Gastrocnemius medialis (tissue), 4 donors: ENCODE measurements around the gene SAMD13. TPM values are rescaled to one million over a fixed set of nuclear protein-coding genes. Genes with fewer than 3 reads are reported as not detected.

Experiments used
- ATAC-seq, 2 donors: fragments of 150-250 bp; one replicate each; pipeline ENCODE4 v1.9.1; 2016
- DNase-seq, 2 donors: peaks; one replicate each; pipeline ENCODE4 v3.0.0-alpha.2; 2019
- H3K27ac ChIP-seq, 4 donors: fragments of 200-600 bp; sonication (generic); 1 replicate in 1 of 4; 2 replicates in 3 of 4; pipeline ENCODE4 v1.5.1; 2016 to 2018; ENCODE audit warnings: mild to moderate bottlenecking in 2 of 4, moderate library complexity in 1 of 4
- H3K27me3 ChIP-seq, 3 donors: fragments of 200-600 bp; sonication (generic) in 2 of 3; 1 replicate in 1 of 3; 2 replicates in 2 of 3; pipeline versions ENCODE4 v1.5.1 to v1.6.0; 2016 to 2019; ENCODE audit warnings: mild to moderate bottlenecking in 1 of 3, moderate library complexity in 1 of 3
- H3K36me3 ChIP-seq, 2 donors: fragments of 200-600 bp; sonication (generic) in 1 of 2; one replicate each; pipeline ENCODE4 v1.5.1; 2017 to 2018
- H3K4me1 ChIP-seq, 2 donors: fragments of 200-600 bp; sonication (generic) in 1 of 2; one replicate each; pipeline ENCODE4 v1.5.1; 2016 to 2017; ENCODE audit warnings: mild to moderate bottlenecking in 2 of 2
- H3K4me3 ChIP-seq, 4 donors: fragments of 200-600 bp; sonication (generic) in 3 of 4; 1 replicate in 1 of 4; 2 replicates in 3 of 4; pipeline ENCODE4 v1.5.1; 2016 to 2019; ENCODE audit warnings: mild to moderate bottlenecking in 2 of 4
- H3K9me3 ChIP-seq, 3 donors: fragments of 200-600 bp; sonication (generic) in 2 of 3; 1 replicate in 1 of 3; 2 replicates in 2 of 3; pipeline ENCODE4 v1.5.1; 2016 to 2019
- POLR2A ChIP-seq, 2 donors: fragments of 450-650 bp; IDR thresholded peaks; one replicate each; pipeline ENCODE4 v1.6.1; 2017; ENCODE audit warnings: antibody characterized with exemption in 2 of 2, mild to moderate bottlenecking in 2 of 2, moderate library complexity in 2 of 2
- in situ Hi-C, 4 donors: fragments of 200-750 bp; cut with MboI; loops; one replicate each; pipeline versions ENCODE4 v1.15.0 to v1.8.0; 2017; ENCODE audit warnings: low sequenced_read_pairs in 4 of 4
- intact Hi-C: fragments of 100-400 bp; cut with DNase I; formaldehyde crosslinking; loops from one replicate; pipeline ENCODE4 v1.15.1; 2023; ENCODE audit warnings: low total_unique reads
- total RNA-seq, 4 donors: library from RNA; depleted of rRNA; stranded (reverse); fragments of >200 nt; gene quantifications; one replicate each; pipeline versions ENCODE4 v1.1.0 to v1.2.3, GENCODE V29; 2016
- TF ChIP-seq, protein P1 (sequence below), 5 experiments: fragments of 450-650 bp in 3 of 5; fragments of 200-600 bp in 2 of 5; sonication (generic) in 2 of 5; IDR thresholded peaks in 4 of 5; conservative IDR thresholded peaks in 1 of 5; 1 replicate in 4 of 5; 2 replicates in 1 of 5; pipeline ENCODE4 v1.5.1; 2016 to 2019; ENCODE audit warnings: antibody characterized with exemption in 5 of 5, mild to moderate bottlenecking in 3 of 5, moderate library complexity in 3 of 5

SAMD13 gene
- total RNA-seq, 4 donors from 2014 or later: 1.5 to 10.8 (median 5.4) TPM

DNA sequence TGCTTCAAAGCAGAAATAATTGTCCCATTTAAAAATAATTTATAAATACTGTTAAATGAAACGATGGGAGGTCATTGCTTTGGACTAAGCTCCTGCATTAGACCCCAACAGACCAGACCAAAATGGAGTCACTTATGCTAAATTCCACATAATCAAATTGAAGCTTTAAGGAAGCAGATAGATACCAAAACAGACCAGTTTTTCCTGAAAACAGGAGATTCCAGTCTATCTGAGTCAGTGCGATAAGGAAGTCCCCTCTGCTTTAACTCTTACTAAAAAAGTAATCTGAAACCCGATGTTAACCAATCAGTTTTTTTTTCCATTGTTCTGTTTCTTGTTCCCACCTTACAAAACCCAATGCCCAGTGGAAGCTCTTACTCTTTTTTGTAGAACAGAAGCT lies 80.6 kb downstream of the SAMD13 start:
- no peaks in the 10 kb centered on the region for H3K9me3 ChIP-seq
- H3K4me1 ChIP-seq: peaks cover 5 to 15% of the 10 kb centered on the region in 2 donors
- no peaks in the 10 kb centered on the region for H3K36me3 ChIP-seq
- no peaks in the 10 kb centered on the region for H3K27me3 ChIP-seq
- in situ Hi-C loops (no loop called here), intact Hi-C loops (no loop called here)
- H3K27ac ChIP-seq: no peak overlapping the region
- TF ChIP-seq POLR2A (IDR thresholded peaks at IDR 0.05): no peak
- TF ChIP-seq, protein P1, sequence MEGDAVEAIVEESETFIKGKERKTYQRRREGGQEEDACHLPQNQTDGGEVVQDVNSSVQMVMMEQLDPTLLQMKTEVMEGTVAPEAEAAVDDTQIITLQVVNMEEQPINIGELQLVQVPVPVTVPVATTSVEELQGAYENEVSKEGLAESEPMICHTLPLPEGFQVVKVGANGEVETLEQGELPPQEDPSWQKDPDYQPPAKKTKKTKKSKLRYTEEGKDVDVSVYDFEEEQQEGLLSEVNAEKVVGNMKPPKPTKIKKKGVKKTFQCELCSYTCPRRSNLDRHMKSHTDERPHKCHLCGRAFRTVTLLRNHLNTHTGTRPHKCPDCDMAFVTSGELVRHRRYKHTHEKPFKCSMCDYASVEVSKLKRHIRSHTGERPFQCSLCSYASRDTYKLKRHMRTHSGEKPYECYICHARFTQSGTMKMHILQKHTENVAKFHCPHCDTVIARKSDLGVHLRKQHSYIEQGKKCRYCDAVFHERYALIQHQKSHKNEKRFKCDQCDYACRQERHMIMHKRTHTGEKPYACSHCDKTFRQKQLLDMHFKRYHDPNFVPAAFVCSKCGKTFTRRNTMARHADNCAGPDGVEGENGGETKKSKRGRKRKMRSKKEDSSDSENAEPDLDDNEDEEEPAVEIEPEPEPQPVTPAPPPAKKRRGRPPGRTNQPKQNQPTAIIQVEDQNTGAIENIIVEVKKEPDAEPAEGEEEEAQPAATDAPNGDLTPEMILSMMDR (IDR thresholded peaks at IDR 0.05 in 4 of 5, conservative IDR thresholded peaks at IDR 0.05 in 1 of 5): no peak
- DNase-seq: no peak
- no peak for ATAC-seq
- no peak overlapping the region for H3K4me3 ChIP-seq

- intact Hi-C loops (no loop called here), in situ Hi-C loops (no loop called here)
- no peaks in the 10 kb centered on the region for H3K36me3 ChIP-seq
- TF ChIP-seq, protein P1 (IDR thresholded peaks at IDR 0.05 in 4 of 5, conservative IDR thresholded peaks at IDR 0.05 in 1 of 5): no peak
- no peak for TF ChIP-seq POLR2A (IDR thresholded peaks at IDR 0.05)
- no peaks in the 10 kb centered on the region for H3K27me3 ChIP-seq
- no peak overlapping the region for H3K27ac ChIP-seq
- no peaks in the 10 kb centered on the region for H3K9me3 ChIP-seq
- no peaks in the 10 kb centered on the region for H3K4me1 ChIP-seq
- H3K4me3 ChIP-seq: no peak overlapping the region
- ATAC-seq (no peak), DNase-seq (no peak)
These were observed 83.8 kb downstream of the SAMD13 start for GRCh38 chr1:84385347-84385746.

GRCh38 chr1:84386716-84387479 lies 85.4 kb downstream of the SAMD13 start:
- DNase-seq (no peak), ATAC-seq (no peak)
- Histone ChIP-seq H3K36me3 (no peaks in the 10 kb centered on the region), H3K27ac (no peak overlapping the region), H3K27me3 (no peaks in the 10 kb centered on the region), H3K9me3 (no peaks in the 10 kb centered on the region), H3K4me3 (no peak overlapping the region), H3K4me1 (no peaks in the 10 kb centered on the region)
- in situ Hi-C loops: no loop called here
- TF ChIP-seq POLR2A (IDR thresholded peaks at IDR 0.05): no peak
- TF ChIP-seq, protein P1 (IDR thresholded peaks at IDR 0.05 in 4 of 5, conservative IDR thresholded peaks at IDR 0.05 in 1 of 5): no peak
- intact Hi-C loops: no loop called here

DNA sequence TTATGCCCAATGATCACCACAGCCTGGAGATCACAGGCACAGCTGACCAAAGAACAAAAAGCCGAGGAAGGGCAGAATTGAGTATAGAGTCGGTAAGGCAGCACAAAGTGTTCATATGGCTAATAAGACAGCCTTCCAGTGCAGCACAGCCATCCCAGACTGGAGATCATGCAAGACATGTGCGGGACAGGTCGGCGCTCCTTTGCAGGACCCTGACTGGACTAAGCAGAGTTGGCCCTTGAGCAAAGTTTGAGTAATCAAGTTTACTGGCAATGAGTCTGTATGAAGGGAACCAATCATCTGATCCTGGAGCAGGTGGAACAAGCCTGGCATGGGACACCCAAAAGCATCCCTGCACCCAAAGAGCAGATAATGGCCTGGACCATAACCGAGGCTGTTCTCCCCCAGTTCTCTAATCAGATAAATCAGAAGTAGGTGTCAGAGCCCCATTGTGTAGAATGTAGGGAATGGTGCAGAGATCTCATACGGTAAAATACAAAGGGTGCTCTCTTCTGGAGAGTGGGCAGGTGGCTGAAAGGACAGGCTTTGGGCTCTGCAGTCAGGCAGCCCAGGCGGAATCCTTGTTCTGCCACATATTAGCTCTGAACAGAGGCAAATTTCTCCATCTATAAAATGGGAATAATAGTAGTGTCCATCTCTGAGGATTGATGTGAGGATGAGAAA lies 86.1 kb downstream of the SAMD13 start:
- no peak overlapping the region for H3K27ac ChIP-seq
- no peaks in the 10 kb centered on the region for H3K9me3 ChIP-seq
- no peaks in the 10 kb centered on the region for H3K4me1 ChIP-seq
- in situ Hi-C loops: no loop called here
- ATAC-seq: no peak
- no peak overlapping the region for H3K4me3 ChIP-seq
- H3K36me3 ChIP-seq: no peaks in the 10 kb centered on the region
- no peak for DNase-seq
- intact Hi-C loops: no loop called here
- no peaks in the 10 kb centered on the region for H3K27me3 ChIP-seq
- TF ChIP-seq, protein P1 (IDR thresholded peaks at IDR 0.05 in 4 of 5, conservative IDR thresholded peaks at IDR 0.05 in 1 of 5): no peak
- TF ChIP-seq POLR2A (IDR thresholded peaks at IDR 0.05): no peak
